Loucy (cell line): ENCODE results near the gene PALD1.

Experiments used
- H2AFZ ChIP-seq: fragments of 200-600 bp; sonication (generic); 2 replicates; pipeline ENCODE4 v1.6.0; 2016; ENCODE audit warnings: antibody characterized with exemption, mild to moderate bottlenecking, low read length, moderate library complexity
- H3F3A ChIP-seq: fragments of 200-600 bp; 2 replicates; pipeline ENCODE4 v1.6.0; 2016; ENCODE audit warnings: antibody characterized with exemption, low read depth, mild to moderate bottlenecking
- H3K27me3 ChIP-seq: fragments of 200-600 bp; sonication (generic); 2 replicates; pipeline ENCODE4 v1.6.1; 2014; ENCODE audit warnings: low read length, mild to moderate bottlenecking; ENCODE audit not compliant: insufficient read depth, poor library complexity, severe bottlenecking
- H3K36me3 ChIP-seq: fragments of 200-600 bp; sonication (generic); 2 replicates; pipeline ENCODE4 v1.6.1; 2016; ENCODE audit warnings: low read length; ENCODE audit not compliant: insufficient read depth
- H3K4me1 ChIP-seq: fragments of 200-600 bp; sonication (generic); 2 replicates; pipeline ENCODE4 v1.5.1; 2014; ENCODE audit warnings: low read length, mild to moderate bottlenecking; ENCODE audit not compliant: insufficient read depth, poor library complexity, severe bottlenecking
- H3K4me2 ChIP-seq: fragments of 200-600 bp; sonication (generic); 2 replicates; pipeline ENCODE4 v1.6.0; 2014; ENCODE audit warnings: antibody characterized with exemption, low read length, low read depth, mild to moderate bottlenecking; ENCODE audit not compliant: poor library complexity, severe bottlenecking
- H3K4me3 ChIP-seq: fragments of 200-600 bp; sonication (generic); 2 replicates; pipeline ENCODE4 v1.5.1; 2014; ENCODE audit warnings: low read length, mild to moderate bottlenecking, mixed read lengths; ENCODE audit not compliant: poor library complexity, severe bottlenecking
- H3K79me2 ChIP-seq: fragments of 200-600 bp; sonication (generic); 2 replicates; pipeline ENCODE4 v1.6.1; 2014; ENCODE audit warnings: low read length; ENCODE audit not compliant: insufficient read depth
- H3K9ac ChIP-seq: fragments of 200-600 bp; sonication (generic); 2 replicates; pipeline ENCODE4 v1.6.0; 2014; ENCODE audit warnings: mild to moderate bottlenecking, low read depth, low read length, moderate library complexity; ENCODE audit not compliant: poor library complexity, severe bottlenecking
- H3K9me2 ChIP-seq: fragments of 200-600 bp; sonication (generic); replicated peaks from 2 replicates; pipeline ENCODE4 v1.6.1; 2016; ENCODE audit warnings: low read depth, low read length, mixed read lengths
- H3K9me3 ChIP-seq: fragments of 200-600 bp; sonication (generic); 2 replicates; pipeline ENCODE4 v1.6.1; 2014; ENCODE audit warnings: mild to moderate bottlenecking, antibody characterized with exemption, low read length, low read depth; ENCODE audit not compliant: insufficient read depth
- H4K20me1 ChIP-seq: fragments of 200-600 bp; sonication (generic); 2 replicates; pipeline ENCODE4 v1.6.0; 2014; ENCODE audit warnings: antibody characterized with exemption, low read length, mild to moderate bottlenecking; ENCODE audit not compliant: insufficient read depth, poor library complexity, severe bottlenecking
- CTCF ChIP-seq: fragments of 200-600 bp; sonication (generic); conservative IDR thresholded peaks from 2 replicates; pipeline ENCODE4 v1.5.1; 2014; ENCODE audit warnings: mild to moderate bottlenecking, antibody characterized with exemption, low read length
- EZH2phosphoT487 ChIP-seq: fragments of 200-600 bp; IDR thresholded peaks from 2 replicates; pipeline ENCODE4 v1.6.1; 2018; ENCODE audit warnings: antibody characterized with exemption, mild to moderate bottlenecking, moderate library complexity, borderline replicate concordance

Gene PALD1

GRCh38 chr10:70615784-70616522, 137.4 kb downstream of the PALD1 start:
- Histone ChIP-seq H3K9me3 (no peaks in the 10 kb centered on the region), H3K9ac (no peak overlapping the region), H3F3A (no peaks in the 10 kb centered on the region), H3K9me2 (no peaks in the 10 kb centered on the region), H2AFZ (no peak overlapping the region), H4K20me1 (no peaks in the 10 kb centered on the region), H3K4me2 (no peak overlapping the region), H3K27me3 (no peaks in the 10 kb centered on the region), H3K4me1 (peaks cover 13% of the 10 kb centered on the region), H3K79me2 (no peaks in the 10 kb centered on the region), H3K36me3 (no peaks in the 10 kb centered on the region), H3K4me3 (no peak overlapping the region)
- TF ChIP-seq EZH2phosphoT487 = no peak
- no peak for TF ChIP-seq CTCF

- no peak overlapping the region for H3K9ac ChIP-seq
- TF ChIP-seq CTCF = no peak
- no peak for TF ChIP-seq EZH2phosphoT487
- H3K79me2 ChIP-seq = no peaks in the 10 kb centered on the region
Measured at GRCh38 chr10:70616761-70617160, 138.2 kb downstream of the PALD1 start.

More at GRCh38 chr10:70616761-70617160, 138.2 kb downstream of the PALD1 start:
- Histone ChIP-seq H4K20me1 (no peaks in the 10 kb centered on the region), H3K27me3 (no peaks in the 10 kb centered on the region), H2AFZ (no peak overlapping the region), H3K4me3 (no peak overlapping the region), H3F3A (no peaks in the 10 kb centered on the region), H3K9me3 (no peaks in the 10 kb centered on the region), H3K9me2 (no peaks in the 10 kb centered on the region), H3K36me3 (no peaks in the 10 kb centered on the region), H3K4me1 (peaks cover 13% of the 10 kb centered on the region), H3K4me2 (no peak overlapping the region)
